GM12878 (cell line): Measurements from ENCODE around the gene SMIM13. TPM values are rescaled to one million over a fixed set of nuclear protein-coding genes. Genes with fewer than 3 reads are reported as not detected.

Experiments
- ATAC-seq: fragments of 200-7000 bp; cut with Tn5 transposase; 3 replicates; pipeline ENCODE4 v1.9.1; 2020; ENCODE audit warnings: mild to moderate bottlenecking, moderate library complexity
- BruUV-seq: library from RNA; stranded (reverse); fragments of 400-500 nt; replicated peaks from 2 replicates; lab custom pipeline; 2021; lab: Mats Ljungman, UMichigan
- CTCF ChIA-PET: fragments of 300-600 bp; sonication (Branson Sonifier 250); formaldehyde crosslinking; extraction: SDS; loops from one replicate; lab custom pipeline; 2021; ENCODE audit warnings: inconsistent platforms; lab: Yijun Ruan, JAX
- POLR2A ChIA-PET: fragments of 350-600 bp; formaldehyde crosslinking; extraction: SDS; loops from one replicate; lab custom pipeline; 2021; ENCODE audit warnings: inconsistent platforms; lab: Charles Lee
- RAD21 ChIA-PET: fragments of 300-600 bp; sonication (Branson Sonifier 250); formaldehyde crosslinking; loops from one replicate; lab custom pipeline; 2023; ENCODE audit warnings: antibody characterized with exemption; ENCODE audit not compliant: unreplicated experiment; lab: Charles Lee
- SMC1A ChIA-PET: fragments of 300-600 bp; sonication (Branson Sonifier 250); formaldehyde crosslinking; loops from one replicate; lab custom pipeline; 2023; ENCODE audit not compliant: unreplicated experiment, uncharacterized antibody; lab: Charles Lee
- DNase-seq: peaks from one replicate; pipeline ENCODE4 v3.0.0-alpha.2; 2011; ENCODE audit warnings: low read depth, low spot score
- FAIRE-seq: peaks from 3 replicates; lab custom pipeline; 2011; peaks lifted over from hg19 to GRCh38; lab: Jason Lieb, UNC
- H2AFZ ChIP-seq: 2 replicates; pipeline ENCODE4 v1.6.0; 2011; ENCODE audit warnings: low read depth, low read length, control low read depth; ENCODE audit not compliant: control insufficient read depth
- H3K27ac ChIP-seq: 2 replicates; pipeline ENCODE4 v1.5.1; 2011; ENCODE audit warnings: control low read depth; ENCODE audit not compliant: control insufficient read depth, insufficient read depth
- H3K27me3 ChIP-seq, 2 experiments: replicated peaks in 1 of 2; 2 replicates each; pipeline versions ENCODE4 v1.6.0 to v1.6.1; 2011; ENCODE audit warnings: low read length in 1 of 2; ENCODE audit not compliant: control insufficient read depth in 2 of 2, insufficient read depth in 2 of 2
- H3K36me3 ChIP-seq, 2 experiments: 2 replicates each; pipeline ENCODE4 v1.5.1; 2011; ENCODE audit warnings: low read length in 1 of 2; ENCODE audit not compliant: control insufficient read depth in 2 of 2, insufficient read depth in 2 of 2
- H3K4me1 ChIP-seq: 2 replicates; pipeline ENCODE4 v1.6.1; 2011; ENCODE audit warnings: mild to moderate bottlenecking, low read length, moderate library complexity, mixed read lengths; ENCODE audit not compliant: control insufficient read depth, insufficient read depth
- H3K4me2 ChIP-seq: 2 replicates; pipeline ENCODE4 v1.6.0; 2011; ENCODE audit warnings: control low read depth; ENCODE audit not compliant: control insufficient read depth, insufficient read depth
- H3K4me3 ChIP-seq: fragments of 200-600 bp; sonication (generic); 2 replicates; pipeline ENCODE4 v1.5.1; 2016
- H3K79me2 ChIP-seq: 2 replicates; pipeline ENCODE4 v1.6.0; 2011; ENCODE audit warnings: low read length; ENCODE audit not compliant: control insufficient read depth, insufficient read depth
- H3K9ac ChIP-seq: 2 replicates; pipeline ENCODE4 v1.8.0; 2011; ENCODE audit warnings: low read length, control low read depth, mixed read lengths; ENCODE audit not compliant: control insufficient read depth, insufficient read depth
- H3K9me3 ChIP-seq: replicated peaks from 3 replicates; pipeline ENCODE4 v1.5.1; 2011; ENCODE audit warnings: mild to moderate bottlenecking, low read length; ENCODE audit not compliant: control insufficient read depth, insufficient read depth
- H4K20me1 ChIP-seq: 2 replicates; pipeline ENCODE4 v1.6.0; 2011; ENCODE audit not compliant: control insufficient read depth, insufficient read depth
- BACH1 ChIP-seq: fragments of 450-650 bp; IDR thresholded peaks from 2 replicates; pipeline ENCODE4 v1.6.1; 2017; ENCODE audit warnings: mild to moderate bottlenecking, borderline replicate concordance
- BCL11A ChIP-seq: IDR thresholded peaks from 2 replicates; pipeline ENCODE4 v1.6.1; 2011; ENCODE audit warnings: low read depth, low read length
- BCL3 ChIP-seq: IDR thresholded peaks from 2 replicates; pipeline ENCODE4 v1.6.1; 2011; ENCODE audit warnings: borderline replicate concordance, low read depth, mild to moderate bottlenecking, moderate library complexity, low read length; ENCODE audit not compliant: insufficient read depth, poor library complexity, severe bottlenecking
- ELK1 ChIP-seq: IDR thresholded peaks from 2 replicates; pipeline ENCODE4 v1.6.1; 2012; ENCODE audit warnings: low read depth, low read length, improper control_type of control experiment
- FOS ChIP-seq: IDR thresholded peaks from 3 replicates; pipeline ENCODE4 v1.6.1; 2011; ENCODE audit warnings: borderline replicate concordance; ENCODE audit not compliant: insufficient read length; ENCODE audit errors: extremely low read depth
- FOXM1 ChIP-seq: IDR thresholded peaks from 2 replicates; pipeline ENCODE4 v1.6.1; 2012; ENCODE audit warnings: low read depth, mild to moderate bottlenecking, inconsistent platforms, low read length, moderate library complexity
- MEF2B ChIP-seq: fragments of 450-650 bp; IDR thresholded peaks from 2 replicates; pipeline ENCODE4 v1.6.1; 2018; ENCODE audit warnings: mild to moderate bottlenecking, moderate library complexity; ENCODE audit not compliant: partially characterized antibody, poor library complexity, severe bottlenecking
- MTA3 ChIP-seq: IDR thresholded peaks from 2 replicates; pipeline ENCODE4 v1.6.1; 2012; ENCODE audit warnings: low read length, inconsistent platforms, borderline replicate concordance
- PAX8 ChIP-seq: fragments of 450-650 bp; IDR thresholded peaks from 2 replicates; pipeline ENCODE4 v1.6.1; 2017; ENCODE audit warnings: mild to moderate bottlenecking, moderate library complexity
- RCOR1 ChIP-seq: conservative IDR thresholded peaks from 2 replicates; pipeline ENCODE4 v1.6.1; 2012; ENCODE audit warnings: low read depth, low read length, improper control_type of control experiment
- TBL1XR1 ChIP-seq: IDR thresholded peaks from 2 replicates; pipeline ENCODE4 v1.6.1; 2012; ENCODE audit warnings: low read depth, low read length, improper control_type of control experiment
- ZNF274 ChIP-seq: IDR thresholded peaks from one replicate; pipeline ENCODE4 v1.8.0; 2011; ENCODE audit not compliant: insufficient read length, insufficient read depth
- in situ Hi-C: fragments of 300-500 bp; cut with MboI; formaldehyde crosslinking; loops from 9 replicates; pipeline ENCODE4 v1.14.3; 2018; ENCODE audit warnings: mixed read lengths
- intact Hi-C: fragments of 100-400 bp; cut with micrococcal nuclease; formaldehyde crosslinking; loops from one replicate; pipeline ENCODE4 v1.14.2; 2022; ENCODE audit not compliant: unreplicated experiment
- polyA plus RNA-seq, 11 experiments: library from polyadenylated mRNA; depleted of rRNA in 4 of 11; unstranded in 6 of 11; stranded (reverse) in 5 of 11; fragments of >200 nt; fragmentation: Nextera tagmentation in 4 of 11; fragmentation: Illumina TruSeq in 1 of 11; extraction: Ambion mirVana in 4 of 11; extraction: Trizol in 1 of 11; gene quantifications; 1 replicate in 1 of 11; 2 replicates in 10 of 11; pipeline versions ENCODE4 v1.2.1 to v1.2.3, GENCODE V29; 2011 to 2016; ENCODE audit warnings: inconsistent platforms in 2 of 11, missing spikeins in 2 of 11, low read depth in 1 of 11
- total RNA-seq, 4 experiments: library from RNA; depleted of rRNA in 3 of 4; stranded (reverse); fragments of >200 nt in 3 of 4; fragmentation: Illumina TruSeq in 1 of 4; extraction: Trizol in 1 of 4; gene quantifications; 2 replicates each; pipeline versions ENCODE4 v1.2.1 to v1.2.3, GENCODE V29; 2013 to 2021
- TF ChIP-seq, protein P1 (sequence below): IDR thresholded peaks from 2 replicates; pipeline ENCODE4 v1.6.1; 2012; ENCODE audit warnings: low read length, inconsistent platforms
- TF ChIP-seq, protein P2 (sequence below): fragments of 150-350 bp; IDR thresholded peaks from 2 replicates; pipeline ENCODE4 v1.6.1; 2014; ENCODE audit warnings: mild to moderate bottlenecking, low read depth, low read length

The SMIM13 gene
- total and polyA plus RNA-seq, 10 of the 15 experiments (the other 5 are each of a cell fraction or from before 2014, with no cell fraction given): 2.0 to 8.5 (median 4.7) TPM

DNA sequence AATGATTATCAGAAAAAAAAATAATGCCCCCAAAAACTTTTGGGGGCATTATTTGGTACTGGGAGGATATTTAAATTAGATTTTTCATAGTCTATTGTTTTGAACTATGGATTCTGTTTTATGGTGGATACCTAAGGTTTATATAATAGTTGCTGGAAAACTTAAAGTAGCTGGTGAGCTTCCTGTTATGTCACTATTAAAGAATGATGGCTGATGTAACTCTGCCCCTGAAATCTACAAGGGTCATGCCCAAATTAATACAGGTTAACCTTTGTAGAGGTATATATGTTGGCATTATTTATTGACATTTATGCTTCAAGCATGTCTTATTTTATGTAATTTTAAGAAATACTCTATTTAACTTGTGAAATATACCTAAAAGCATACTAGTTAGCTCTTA lies 43.2 kb downstream of the SMIM13 start:
- no peak for DNase-seq
- no peaks in the 10 kb centered on the region for H4K20me1 ChIP-seq
- no peaks in the 10 kb centered on the region for H3K27me3 ChIP-seq
- ChIA-PET RAD21 (interaction anchor here (1.0 to 2.1 kb wide), 4 partner anchors 359 to 439 kb away, joined by 3 to 5 read pairs (median 4); no protein-coding TSS in a partner anchor), CTCF (interaction anchor here (0.9 to 2.9 kb wide), 3 partner anchors 66 to 439 kb away, joined by 3 to 11 read pairs (median 8); no protein-coding TSS in a partner anchor), POLR2A (no interaction called here)
- intact Hi-C loops: no loop called here
- H3K9ac ChIP-seq: no peak overlapping the region
- peaks cover 5 to 7% of the 10 kb centered on the region in 2 experiments for H3K36me3 ChIP-seq
- H2AFZ ChIP-seq: no peak overlapping the region
- in situ Hi-C loops: no loop called here
- no peak overlapping the region for H3K27ac ChIP-seq
- no TSS peak for BruUV-seq
- TF ChIP-seq MTA3: no peak
- TF ChIP-seq, protein P1, sequence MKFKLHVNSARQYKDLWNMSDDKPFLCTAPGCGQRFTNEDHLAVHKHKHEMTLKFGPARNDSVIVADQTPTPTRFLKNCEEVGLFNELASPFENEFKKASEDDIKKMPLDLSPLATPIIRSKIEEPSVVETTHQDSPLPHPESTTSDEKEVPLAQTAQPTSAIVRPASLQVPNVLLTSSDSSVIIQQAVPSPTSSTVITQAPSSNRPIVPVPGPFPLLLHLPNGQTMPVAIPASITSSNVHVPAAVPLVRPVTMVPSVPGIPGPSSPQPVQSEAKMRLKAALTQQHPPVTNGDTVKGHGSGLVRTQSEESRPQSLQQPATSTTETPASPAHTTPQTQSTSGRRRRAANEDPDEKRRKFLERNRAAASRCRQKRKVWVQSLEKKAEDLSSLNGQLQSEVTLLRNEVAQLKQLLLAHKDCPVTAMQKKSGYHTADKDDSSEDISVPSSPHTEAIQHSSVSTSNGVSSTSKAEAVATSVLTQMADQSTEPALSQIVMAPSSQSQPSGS: no peak
- TF ChIP-seq MEF2B: no peak
- TF ChIP-seq BCL11A: no peak
- TF ChIP-seq ELK1: no peak
- no peak for TF ChIP-seq ZNF274
- TF ChIP-seq, protein P2, sequence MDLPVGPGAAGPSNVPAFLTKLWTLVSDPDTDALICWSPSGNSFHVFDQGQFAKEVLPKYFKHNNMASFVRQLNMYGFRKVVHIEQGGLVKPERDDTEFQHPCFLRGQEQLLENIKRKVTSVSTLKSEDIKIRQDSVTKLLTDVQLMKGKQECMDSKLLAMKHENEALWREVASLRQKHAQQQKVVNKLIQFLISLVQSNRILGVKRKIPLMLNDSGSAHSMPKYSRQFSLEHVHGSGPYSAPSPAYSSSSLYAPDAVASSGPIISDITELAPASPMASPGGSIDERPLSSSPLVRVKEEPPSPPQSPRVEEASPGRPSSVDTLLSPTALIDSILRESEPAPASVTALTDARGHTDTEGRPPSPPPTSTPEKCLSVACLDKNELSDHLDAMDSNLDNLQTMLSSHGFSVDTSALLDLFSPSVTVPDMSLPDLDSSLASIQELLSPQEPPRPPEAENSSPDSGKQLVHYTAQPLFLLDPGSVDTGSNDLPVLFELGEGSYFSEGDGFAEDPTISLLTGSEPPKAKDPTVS: no peak
- TF ChIP-seq RCOR1: no peak
- TF ChIP-seq BACH1: no peak
- no peak for TF ChIP-seq BCL3
- no peak for TF ChIP-seq FOXM1
- no peak for TF ChIP-seq PAX8
- no peak for TF ChIP-seq TBL1XR1
- no peak for TF ChIP-seq FOS
- TF ChIP-seq, all 136 proteins: peak for 0
- Histone ChIP-seq H3K4me3 (no peak overlapping the region), H3K4me1 (peaks cover 5% of the 10 kb centered on the region; the same call in 1 of the 2 replicates), H3K9me3 (no peaks in the 10 kb centered on the region), H3K4me2 (no peak overlapping the region), H3K79me2 (0 out of 2 replicates have a peak, but pooled peaks cover 2% of the 10 kb centered on the region)
- ATAC-seq (no peak), FAIRE-seq (no peak)
- SMC1A ChIA-PET: interaction anchor here (0.9 to 3.0 kb wide), 6 partner anchors 31 to 439 kb away, joined by 3 to 29 read pairs (median 4); no protein-coding TSS in a partner anchor
